Measurements from ENCODE around the gene C1orf50. TPM values are rescaled to one million over a fixed set of nuclear protein-coding genes. Genes with fewer than 3 reads are reported as not detected.

C1orf50 gene
- total and polyA plus RNA-seq, 2 donors (not counting 3 experiments of a cell fraction or from before 2014, with no cell fraction given): 4.8 to 7.4 TPM

GRCh38 chr1:42740851-42741580 is 26.0 kb upstream of the C1orf50 start:
- Histone ChIP-seq H3K27ac (ENCODE audit: insufficient read depth, low read depth, low read length) (no peak overlapping the region), H3K9me1 (replicated peaks; ENCODE audit: control insufficient read depth, extremely low read depth, insufficient read depth, low read length) (no peaks in the 10 kb centered on the region), H3K79me2 (ENCODE audit: control insufficient read depth, insufficient read depth, low read length) (no peaks in the 10 kb centered on the region), H2AFZ (ENCODE audit: low read depth, low read length) (no peak overlapping the region), H3K4me1 (ENCODE audit: control insufficient read depth, extremely low read depth, insufficient read depth, low read length) (no peaks in the 10 kb centered on the region), H3K9me3 (replicated peaks; ENCODE audit: control insufficient read depth, insufficient read depth, low read length) (no peaks in the 10 kb centered on the region), H4K20me1 (replicated peaks; ENCODE audit: control insufficient read depth, extremely low read depth, insufficient read depth, low read length) (no peaks in the 10 kb centered on the region), H3K27me3 (ENCODE audit: control insufficient read depth in 2 of 2, insufficient read depth in 2 of 2, low read length in 2 of 2) (no peaks in the 10 kb centered on the region), H3K4me2 (ENCODE audit: insufficient read depth, low read length) (no peak overlapping the region), H3K4me3 (replicated peaks in 1 of 3; ENCODE audit: insufficient read depth in 1 of 3, low read depth in 1 of 3, low read length in 3 of 3) (no peak overlapping the region), H3K36me3 (ENCODE audit: control insufficient read depth in 2 of 2, extremely low read depth in 1 of 2, insufficient read depth in 2 of 2, low read length in 2 of 2) (peaks cover 0 to 3% of the 10 kb centered on the region in 2 experiments), H3K9ac (replicated peaks; ENCODE audit: extremely low read depth, insufficient read depth, low read length) (no peak overlapping the region)
- POLR2A ChIA-PET: no interaction called here
- TF ChIP-seq POLR2AphosphoS5 (IDR thresholded peaks at IDR 0.05; ENCODE audit: insufficient read depth, low read depth, low read length) (no peak), FOS (IDR thresholded peaks at IDR 0.05; ENCODE audit: borderline replicate concordance, insufficient read depth, low read length) (no peak), EZH2 (IDR thresholded peaks at IDR 0.05; ENCODE audit: borderline replicate concordance, low read depth, low read length, severe bottlenecking) (no peak), POLR2A (IDR thresholded peaks at IDR 0.05; ENCODE audit: low read depth, low read length) (no peak), CTCF (IDR thresholded peaks at IDR 0.05; ENCODE audit: extremely low read depth in 1 of 2, insufficient read depth in 1 of 2, low read depth in 1 of 2, low read length in 2 of 2) (no peak), JUN (IDR thresholded peaks at IDR 0.05; ENCODE audit: borderline replicate concordance, insufficient read depth, insufficient read length, low read depth) (no peak), MAX (IDR thresholded peaks at IDR 0.05; ENCODE audit: insufficient read depth, insufficient read length) (no peak)
- DNase-seq (ENCODE audit: low read depth, low spot score) (no peak), FAIRE-seq (no peak)
- dilution Hi-C loops (cut with MboI; ENCODE audit: extremely low pct_ligation_motif_present, low sequenced_read_pairs): no loop called here
- CTCF ChIA-PET: interaction anchor here (0.9 kb wide), 1 partner anchor 163 kb away, joined by 4 read pairs; no protein-coding TSS in a partner anchor
- intact Hi-C loops (cut with micrococcal nuclease): no loop called here
- BruUV-seq (replicated peaks): no TSS peak

Measured in endothelial cell of umbilical vein (primary cell).